Esophagus muscularis mucosa (tissue), 4 donors: Measurements from ENCODE around the gene GNB5. TPM values are rescaled to one million over a fixed set of nuclear protein-coding genes. Genes with fewer than 3 reads are reported as not detected.

Experiments used
- DNase-seq: peaks from one replicate; pipeline ENCODE4 v3.0.0-alpha.2; 2017; ENCODE audit errors: extremely low spot score
- H3K27ac ChIP-seq, 4 donors: fragments of 200-600 bp; sonication (generic); replicated peaks in 1 of 4; 1 replicate in 3 of 4; 2 replicates in 1 of 4; pipeline ENCODE4 v1.5.1; 2016 to 2019; ENCODE audit warnings: mild to moderate bottlenecking in 1 of 4
- H3K27me3 ChIP-seq, 4 donors: fragments of 200-600 bp; sonication (generic); one replicate each; pipeline versions ENCODE4 v1.5.1 to v1.6.0; 2016 to 2019
- H3K36me3 ChIP-seq, 4 donors: fragments of 200-600 bp; sonication (generic); one replicate each; pipeline ENCODE4 v1.5.1; 2016 to 2019
- H3K4me1 ChIP-seq, 4 donors: fragments of 200-600 bp; sonication (generic); one replicate each; pipeline ENCODE4 v1.5.1; 2016 to 2019
- H3K4me3 ChIP-seq, 4 donors: fragments of 200-600 bp; sonication (generic); 1 replicate in 2 of 4; 2 replicates in 2 of 4; pipeline ENCODE4 v1.5.1; 2016 to 2019; ENCODE audit warnings: mild to moderate bottlenecking in 4 of 4, moderate library complexity in 1 of 4
- H3K9me3 ChIP-seq, 4 donors: fragments of 200-600 bp; sonication (generic); 1 replicate in 3 of 4; 2 replicates in 1 of 4; pipeline ENCODE4 v1.5.1; 2016 to 2019
- CTCF ChIP-seq, 3 experiments: fragments of 200-600 bp in 2 of 3; fragments of 450-650 bp in 1 of 3; sonication (generic) in 2 of 3; IDR thresholded peaks; one replicate each; pipeline ENCODE4 v1.5.1; 2017 to 2019; ENCODE audit warnings: antibody characterized with exemption in 3 of 3, mild to moderate bottlenecking in 2 of 3, moderate library complexity in 1 of 3
- EP300 ChIP-seq: sonication (generic); formaldehyde crosslinking; IDR thresholded peaks from one replicate; pipeline ENCODE4 v1.6.1; 2017; ENCODE audit warnings: antibody characterized with exemption
- POLR2A ChIP-seq: fragments of 450-650 bp; IDR thresholded peaks from one replicate; pipeline ENCODE4 v1.6.1; 2017; ENCODE audit warnings: antibody characterized with exemption, moderate library complexity, mild to moderate bottlenecking, low read depth
- POLR2AphosphoS5 ChIP-seq, 2 donors: sonication (generic); formaldehyde crosslinking; IDR thresholded peaks; one replicate each; pipeline ENCODE4 v1.6.1; 2017; ENCODE audit warnings: antibody characterized with exemption in 2 of 2
- WGBS: methylation state at CpG from one replicate; pipeline ENCODE4 v1.1.5; 2018; 5-methylcytosine and 5-hydroxymethylcytosine counted together
- intact Hi-C: fragments of 100-400 bp; cut with DNase I; formaldehyde crosslinking; loops from one replicate; pipeline ENCODE4 v1.15.1; 2023
- total RNA-seq, 4 donors: library from RNA; depleted of rRNA; stranded (reverse); fragments of >200 nt; gene quantifications; one replicate each; pipeline versions ENCODE4 v1.1.0 to v1.2.1, GENCODE V29; 2016

The GNB5 gene
- total RNA-seq, 4 donors from 2014 or later = 26.7 to 50.1 (median 36.2) TPM

DNA sequence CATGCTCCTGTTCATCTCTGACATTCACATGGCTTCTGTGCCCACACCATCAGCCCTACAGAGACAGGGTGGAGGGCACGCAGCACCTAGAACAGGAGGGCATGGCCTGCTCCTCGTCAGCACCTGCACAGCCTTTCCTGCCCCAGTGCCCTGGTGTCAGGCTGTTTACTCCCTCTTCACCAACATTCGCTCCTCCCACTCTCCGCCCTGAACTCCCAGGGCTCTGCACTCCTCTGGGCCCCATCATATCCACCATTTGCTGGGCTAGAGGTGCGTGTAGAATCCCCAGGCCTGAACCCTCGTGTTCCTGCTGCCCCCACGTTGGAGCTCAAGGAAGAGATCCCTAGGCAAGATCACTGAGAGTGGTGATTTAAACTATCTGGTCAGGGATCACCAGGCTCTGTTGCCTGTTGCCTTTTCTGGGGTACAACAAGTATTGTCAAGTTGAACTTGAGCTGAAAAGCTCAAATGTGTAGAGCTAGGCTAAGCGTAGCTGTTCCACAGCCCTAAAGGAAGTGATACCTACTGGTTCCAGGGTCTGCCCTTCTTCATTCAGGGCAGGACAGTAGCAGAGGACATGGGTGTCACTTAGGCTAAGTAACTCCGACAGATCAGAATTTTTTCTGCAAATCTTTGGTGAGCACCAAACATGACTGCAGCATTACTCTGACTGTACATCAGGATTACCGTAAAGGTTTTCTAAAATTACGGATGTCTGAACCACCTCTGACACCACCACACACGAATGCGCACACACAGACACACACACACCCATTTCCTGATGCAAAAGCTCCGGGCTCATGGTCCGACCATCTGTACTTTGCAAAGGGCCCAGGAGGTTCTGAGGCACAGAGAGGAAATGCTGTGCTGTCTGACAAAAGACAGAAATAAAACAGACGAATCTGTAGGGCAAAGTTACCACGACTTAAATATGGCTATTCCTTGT, 43.7 kb upstream of the GNB5 start:
- no peak overlapping the region for H3K27ac ChIP-seq
- no peaks in the 10 kb centered on the region for H3K27me3 ChIP-seq
- H3K4me1 ChIP-seq = peaks cover 0 to 4% (median 0%) of the 10 kb centered on the region in 4 donors
- H3K4me3 ChIP-seq = no peak overlapping the region
- WGBS = 62% methylated on average over 14 of the region's 17 CpGs
- H3K9me3 ChIP-seq = no peaks in the 10 kb centered on the region
- intact Hi-C loops = no loop called here
- H3K36me3 ChIP-seq = peaks cover 0 to 8% (median 0%) of the 10 kb centered on the region in 4 donors
- TF ChIP-seq POLR2AphosphoS5 (IDR thresholded peaks at IDR 0.05) (no peak), POLR2A (no peak), CTCF (IDR thresholded peaks at IDR 0.05) (no peak)
- no peak for DNase-seq

GRCh38 chr15:52233405-52233804, 42.2 kb upstream of the GNB5 start:
- no peaks in the 10 kb centered on the region for H3K9me3 ChIP-seq
- no peak overlapping the region for H3K4me3 ChIP-seq

DNA sequence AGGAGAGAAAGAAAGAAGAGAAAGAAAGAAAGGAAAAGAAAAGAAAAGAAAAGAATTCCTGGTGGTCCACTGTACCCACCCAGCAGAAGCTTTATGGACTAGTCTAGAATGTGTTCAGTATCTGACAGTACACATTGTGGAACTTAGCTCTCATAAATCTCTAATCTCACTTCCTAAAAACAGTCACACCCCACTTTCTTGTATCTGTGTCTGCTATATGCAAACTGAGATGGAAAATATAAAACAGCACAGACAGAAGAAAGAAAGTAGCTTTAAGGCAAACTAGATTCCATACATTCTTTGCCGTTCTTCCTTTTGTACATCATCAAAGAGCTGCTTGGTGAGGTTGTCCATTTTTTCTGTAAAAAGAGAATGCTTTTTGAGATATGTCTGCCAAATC, 41.1 kb upstream of the GNB5 start:
- H3K27me3 ChIP-seq = no peaks in the 10 kb centered on the region
- WGBS = 67% methylated on average over 1 of the region's 1 CpG
- no peak overlapping the region for H3K27ac ChIP-seq
- H3K4me1 ChIP-seq = peaks cover 0 to 4% (median 0%) of the 10 kb centered on the region in 4 donors
- DNase-seq = no peak
- TF ChIP-seq CTCF (IDR thresholded peaks at IDR 0.05) (no peak), POLR2A (no peak), EP300 (no peak), POLR2AphosphoS5 (IDR thresholded peaks at IDR 0.05) (no peak)
- no peaks in the 10 kb centered on the region for H3K9me3 ChIP-seq
- intact Hi-C loops = no loop called here
- no peak overlapping the region for H3K4me3 ChIP-seq
- peaks cover 0 to 8% (median 0%) of the 10 kb centered on the region in 4 donors for H3K36me3 ChIP-seq

More at GRCh38 chr15:52233405-52233804, 42.2 kb upstream of the GNB5 start:
- DNase-seq = no peak
- H3K36me3 ChIP-seq = peaks cover 0 to 8% (median 0%) of the 10 kb centered on the region in 4 donors
- no peaks in the 10 kb centered on the region for H3K27me3 ChIP-seq
- WGBS = 68% methylated on average over 4 of the region's 4 CpGs
- intact Hi-C loops = no loop called here
- no peak for TF ChIP-seq POLR2AphosphoS5 (IDR thresholded peaks at IDR 0.05)
- TF ChIP-seq EP300 = no peak
- TF ChIP-seq POLR2A = no peak
- no peak for TF ChIP-seq CTCF (IDR thresholded peaks at IDR 0.05)
- peaks cover 0 to 4% (median 0%) of the 10 kb centered on the region in 4 donors for H3K4me1 ChIP-seq
- H3K27ac ChIP-seq = no peak overlapping the region

- H3K9me3 ChIP-seq = no peaks in the 10 kb centered on the region
- peaks cover 0 to 4% (median 0%) of the 10 kb centered on the region in 4 donors for H3K4me1 ChIP-seq
- H3K27ac ChIP-seq = no peak overlapping the region
- no peak for TF ChIP-seq EP300
- no peak for TF ChIP-seq CTCF (IDR thresholded peaks at IDR 0.05)
- no peak for TF ChIP-seq POLR2AphosphoS5 (IDR thresholded peaks at IDR 0.05)
- no peak for TF ChIP-seq POLR2A
- H3K4me3 ChIP-seq = no peak overlapping the region
- no peak for DNase-seq
- intact Hi-C loops = no loop called here
- 82% methylated on average over 1 of the region's 1 CpG for WGBS
- no peaks in the 10 kb centered on the region for H3K27me3 ChIP-seq
- H3K36me3 ChIP-seq = peaks cover 0 to 2% (median 0%) of the 10 kb centered on the region in 4 donors
Observed at GRCh38 chr15:52230073-52230472, 38.9 kb upstream of the GNB5 start.
